ENCODE data around the gene TELO2.

The TELO2 gene

DNA sequence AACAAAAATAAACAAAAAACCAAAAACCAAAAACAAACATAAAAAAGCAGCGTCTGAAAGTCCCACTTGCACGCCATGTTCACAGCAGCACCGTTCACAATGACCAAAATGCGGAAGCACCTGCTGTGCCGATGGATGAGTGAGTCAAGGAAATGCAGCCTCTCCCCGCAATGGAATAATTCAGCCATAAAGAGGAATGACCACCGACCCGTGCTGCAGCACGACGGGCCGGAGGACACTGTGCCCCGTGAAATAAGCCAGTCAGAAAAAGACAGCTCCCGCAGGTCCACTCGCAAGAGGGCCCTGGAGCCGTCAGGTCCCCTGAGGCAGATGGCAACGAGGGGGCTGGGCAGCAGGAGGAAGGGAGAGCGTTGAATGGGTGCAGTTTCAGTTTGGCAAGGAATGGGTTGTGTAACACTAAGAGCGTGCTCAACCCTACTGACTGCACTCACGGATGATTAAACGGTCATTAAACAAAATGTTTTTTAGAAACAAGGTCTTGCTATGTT lies 23.4 kb upstream of the TELO2 start:
- ChIA-PET POLR2A (no interaction called here), CTCF (no interaction called here)
- TF ChIP-seq CTCF (IDR thresholded peaks at IDR 0.05; ENCODE audit: insufficient read depth, low read length, missing control alignments), result no peak
- no peak for DNase-seq (ENCODE audit: low read depth, low spot score)
- no peak overlapping the region for H3K4me3 ChIP-seq (ENCODE audit: low read depth, low read length)

DNA sequence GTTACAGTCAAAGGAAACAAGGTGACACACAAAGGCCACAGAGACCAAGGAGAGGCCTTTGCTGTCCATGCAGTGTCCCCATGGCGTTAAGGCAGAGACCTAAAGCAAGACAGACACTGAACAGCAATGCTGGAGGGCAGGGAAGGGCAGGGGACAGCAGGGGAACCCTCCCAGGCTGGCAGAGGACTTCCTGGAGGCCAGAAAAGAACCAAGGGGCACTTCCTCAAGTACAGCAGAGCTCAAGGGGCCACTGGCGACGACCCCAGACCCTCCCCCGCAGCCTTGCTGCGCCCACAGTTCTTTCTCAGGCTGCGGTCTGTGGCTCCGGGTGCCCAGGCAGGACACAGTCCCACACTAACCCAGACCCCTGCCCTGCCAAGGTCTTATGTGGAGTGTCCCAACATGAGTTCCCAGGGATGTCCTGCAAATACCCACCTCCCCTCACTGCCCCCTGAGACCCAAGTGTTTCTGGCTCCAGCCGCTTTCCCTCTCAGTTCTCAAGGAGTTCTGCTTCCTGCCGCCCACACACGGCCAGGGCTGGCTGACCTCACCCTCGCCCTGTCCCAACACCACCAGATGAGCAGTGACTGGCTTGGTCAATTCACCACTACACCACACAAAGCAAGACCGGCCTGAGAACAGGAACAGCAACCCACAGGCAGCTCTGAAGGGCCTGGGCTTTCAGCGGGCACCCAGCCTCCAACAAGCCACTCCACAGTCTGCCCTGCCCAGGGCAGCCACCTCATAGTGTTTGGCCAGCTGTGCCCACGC lies 22.5 kb upstream of the TELO2 start:
- POLR2A ChIA-PET, result no interaction called here
- H3K4me3 ChIP-seq (ENCODE audit: low read depth, low read length), result no peak overlapping the region
- CTCF ChIA-PET, result no interaction called here
- no peak for TF ChIP-seq CTCF (IDR thresholded peaks at IDR 0.05; ENCODE audit: insufficient read depth, low read length, missing control alignments)
- no peak for DNase-seq (ENCODE audit: low read depth, low spot score)

DNA sequence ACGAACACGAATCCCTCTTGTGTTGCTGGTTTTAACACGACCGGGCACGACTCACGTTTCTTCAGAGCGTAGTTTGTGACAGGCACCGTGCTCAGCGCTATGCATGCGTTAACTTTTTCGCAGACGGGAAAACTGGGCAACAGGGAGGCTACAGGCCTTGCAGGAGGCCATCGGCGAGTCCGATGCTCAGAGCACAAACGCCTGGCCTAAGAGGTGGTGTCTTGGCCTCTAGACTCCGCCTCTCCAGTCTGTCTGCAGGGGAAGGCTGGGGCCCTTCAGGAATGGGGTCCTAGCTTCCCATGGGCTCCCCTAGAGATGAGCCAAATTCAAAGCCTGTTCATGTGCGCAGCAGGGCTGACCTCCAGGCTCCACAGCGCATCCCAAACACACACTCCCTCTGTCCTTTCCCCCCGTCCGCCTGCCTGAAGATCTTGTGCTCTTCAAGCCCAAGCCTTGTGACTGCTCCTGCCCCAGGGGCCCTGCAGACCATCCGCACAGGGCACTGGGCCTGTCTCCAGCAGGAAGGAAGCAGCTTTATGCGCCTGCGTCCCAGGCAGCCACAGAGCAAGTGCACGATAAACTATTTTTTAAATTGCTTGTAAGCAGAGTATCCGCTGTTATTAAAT lies 21.5 kb upstream of the TELO2 start:
- POLR2A ChIA-PET, result no interaction called here
- no peak for DNase-seq (ENCODE audit: low read depth, low spot score)
- CTCF ChIA-PET, result no interaction called here

GRCh38 chr16:1472974-1473373 lies 20.2 kb upstream of the TELO2 start:
- DNase-seq (ENCODE audit: low read depth, low spot score), result no peak
- no peak overlapping the region for H3K4me3 ChIP-seq (ENCODE audit: low read depth, low read length)
- TF ChIP-seq CTCF (IDR thresholded peaks at IDR 0.05; ENCODE audit: insufficient read depth, low read length, missing control alignments), result no peak
- POLR2A ChIA-PET, result no interaction called here
- CTCF ChIA-PET, result no interaction called here

More for the DNA sequence above, 21.5 kb upstream of the TELO2 start:
- TF ChIP-seq CTCF (IDR thresholded peaks at IDR 0.05; ENCODE audit: insufficient read depth, low read length, missing control alignments), result no peak
- no peak overlapping the region for H3K4me3 ChIP-seq (ENCODE audit: low read depth, low read length)

DNA sequence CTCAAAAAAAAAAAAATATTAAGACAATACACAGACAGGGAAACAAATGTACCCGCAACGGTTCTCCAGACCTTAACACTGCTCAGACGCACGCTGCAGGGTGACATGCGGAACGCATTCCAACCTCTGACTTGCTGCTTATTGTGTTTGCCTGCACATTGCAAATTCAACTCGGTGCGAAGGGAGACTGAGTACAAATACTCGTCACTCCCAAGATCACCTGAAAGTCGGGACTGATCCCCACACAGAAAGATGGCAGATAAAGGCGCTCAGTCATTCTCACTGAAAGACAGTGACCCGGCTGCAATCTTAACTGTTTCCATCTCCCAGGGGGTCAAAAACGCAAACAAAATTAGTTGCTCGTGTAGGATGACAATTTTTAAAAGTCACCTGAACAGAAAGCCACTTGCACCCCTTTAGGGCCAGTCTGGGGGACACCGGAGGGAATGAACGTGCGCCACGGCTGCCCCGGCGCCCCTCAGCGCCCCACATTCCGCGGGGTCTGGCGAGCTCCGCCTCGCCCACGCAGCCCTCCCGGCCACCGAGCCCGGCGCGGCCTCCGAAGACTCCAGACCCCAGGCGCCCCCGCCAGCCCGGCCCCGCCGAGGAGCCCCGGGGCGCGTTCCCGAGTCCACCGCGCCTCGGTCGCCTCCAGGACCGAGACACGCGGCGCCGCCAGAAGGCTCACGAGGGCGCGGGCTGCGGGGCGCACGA lies 18.9 kb upstream of the TELO2 start:
- no peak for DNase-seq (ENCODE audit: low read depth, low spot score)
- H3K4me3 ChIP-seq (ENCODE audit: low read depth, low read length), result peak overlapping the region; percentile 74
- POLR2A ChIA-PET, result no interaction called here
- CTCF ChIA-PET, result no interaction called here
- no peak for TF ChIP-seq CTCF (IDR thresholded peaks at IDR 0.05; ENCODE audit: insufficient read depth, low read length, missing control alignments)

Measured in AG04449 (cell line).